NCI-H226 (cell line): ENCODE measurements around the gene GJD3.
A peak's percentile ranks its signal among the peaks of the same experiment; 100 is the strongest.

ENCODE experiments used
- DNase-seq: peaks from one replicate; pipeline ENCODE4 v3.0.0-alpha.2; 2015

The GJD3 gene

DNA sequence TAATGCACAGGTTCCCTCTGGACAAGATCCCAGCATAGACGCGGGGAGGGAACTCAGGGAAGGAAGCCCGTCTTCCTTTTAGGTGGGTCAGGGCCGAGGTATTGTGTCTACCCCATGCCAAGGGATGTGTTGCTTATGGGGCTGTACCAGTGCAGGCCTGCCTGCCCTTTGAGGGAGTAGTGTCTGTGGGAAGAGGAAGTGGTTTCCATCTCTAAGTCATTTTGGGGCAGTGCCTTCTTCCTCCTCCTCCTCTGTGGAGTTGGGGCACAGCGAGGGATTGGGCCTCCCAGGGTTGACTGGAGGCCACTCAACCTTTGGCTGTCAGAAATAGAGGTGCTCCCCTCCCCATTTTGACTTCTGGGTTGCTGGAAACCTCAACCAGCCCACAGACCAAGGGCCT, 26.5 kb downstream of the GJD3 start:
- DNase-seq, result no peak

DNA sequence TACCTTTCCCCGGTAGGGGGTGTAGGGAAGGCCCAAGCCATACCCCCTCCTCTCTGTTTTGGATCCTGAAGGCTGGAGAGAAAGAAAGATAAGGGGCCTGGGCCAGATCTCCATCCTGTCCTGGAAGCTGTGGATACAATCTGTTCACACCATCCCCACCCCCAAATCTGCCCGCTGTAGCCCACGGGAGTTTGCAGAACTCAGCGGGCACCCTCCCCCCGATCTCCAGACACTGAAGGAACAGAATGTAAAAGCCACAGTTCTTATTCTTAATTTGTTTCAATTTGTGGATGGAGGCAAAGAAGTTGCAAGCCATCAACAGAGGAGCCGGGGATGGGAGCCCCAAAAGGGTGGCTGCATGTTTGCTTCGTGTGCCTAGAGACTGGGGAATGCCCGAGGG, 27.2 kb downstream of the GJD3 start:
- no peak for DNase-seq

DNA sequence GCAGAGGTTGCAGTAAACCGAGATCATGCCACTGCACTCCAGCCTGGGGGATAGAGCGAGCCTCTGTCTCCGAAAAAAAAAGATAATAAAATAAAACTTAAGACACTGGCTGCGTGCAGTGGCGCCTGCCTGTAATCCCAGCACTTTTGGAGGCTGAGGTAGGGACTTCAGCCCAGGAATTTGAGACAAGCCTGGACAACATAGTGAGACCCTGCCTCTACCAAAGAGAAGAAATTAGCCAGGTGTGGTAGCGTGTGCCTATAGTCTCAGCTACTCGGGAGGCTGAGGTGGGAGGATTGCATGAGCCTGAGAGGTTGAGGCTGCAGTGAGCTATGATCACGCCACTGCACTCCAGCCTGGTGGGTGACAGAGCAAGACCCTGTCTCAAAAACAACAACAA, 28.9 kb downstream of the GJD3 start:
- no peak for DNase-seq

DNA sequence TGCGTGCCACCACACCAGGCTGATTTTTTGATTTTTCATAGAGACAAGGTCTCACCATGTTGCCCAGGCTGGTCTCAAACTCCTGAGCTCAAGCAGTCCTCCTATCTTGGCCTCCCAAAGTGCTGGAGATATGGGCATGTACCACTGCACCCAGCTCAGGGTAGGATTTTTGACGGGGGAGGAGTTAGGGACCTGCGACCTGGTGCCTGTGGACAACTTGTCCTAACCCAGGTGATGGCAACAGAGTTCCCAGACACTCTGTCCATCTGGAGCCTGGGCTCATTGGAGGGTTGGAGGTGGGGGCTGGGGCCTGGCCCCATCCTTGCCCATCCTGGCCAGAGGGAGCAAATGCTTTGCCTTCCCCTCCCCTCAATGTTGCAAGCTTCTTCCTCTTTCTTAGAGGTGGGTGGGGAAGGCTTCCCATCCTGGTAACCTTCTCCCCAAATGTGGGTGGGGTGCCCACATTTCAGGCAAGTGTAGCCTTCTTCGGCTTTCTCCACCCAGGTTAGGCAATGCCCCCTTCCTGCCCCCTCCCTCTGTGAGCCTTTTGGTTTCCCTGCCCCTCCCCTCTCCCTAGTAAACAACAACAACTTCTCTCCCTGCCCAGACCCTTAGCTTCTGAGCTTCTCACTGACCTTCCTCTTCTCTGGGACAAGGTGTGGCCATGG, 30.6 kb downstream of the GJD3 start:
- no peak for DNase-seq

DNA sequence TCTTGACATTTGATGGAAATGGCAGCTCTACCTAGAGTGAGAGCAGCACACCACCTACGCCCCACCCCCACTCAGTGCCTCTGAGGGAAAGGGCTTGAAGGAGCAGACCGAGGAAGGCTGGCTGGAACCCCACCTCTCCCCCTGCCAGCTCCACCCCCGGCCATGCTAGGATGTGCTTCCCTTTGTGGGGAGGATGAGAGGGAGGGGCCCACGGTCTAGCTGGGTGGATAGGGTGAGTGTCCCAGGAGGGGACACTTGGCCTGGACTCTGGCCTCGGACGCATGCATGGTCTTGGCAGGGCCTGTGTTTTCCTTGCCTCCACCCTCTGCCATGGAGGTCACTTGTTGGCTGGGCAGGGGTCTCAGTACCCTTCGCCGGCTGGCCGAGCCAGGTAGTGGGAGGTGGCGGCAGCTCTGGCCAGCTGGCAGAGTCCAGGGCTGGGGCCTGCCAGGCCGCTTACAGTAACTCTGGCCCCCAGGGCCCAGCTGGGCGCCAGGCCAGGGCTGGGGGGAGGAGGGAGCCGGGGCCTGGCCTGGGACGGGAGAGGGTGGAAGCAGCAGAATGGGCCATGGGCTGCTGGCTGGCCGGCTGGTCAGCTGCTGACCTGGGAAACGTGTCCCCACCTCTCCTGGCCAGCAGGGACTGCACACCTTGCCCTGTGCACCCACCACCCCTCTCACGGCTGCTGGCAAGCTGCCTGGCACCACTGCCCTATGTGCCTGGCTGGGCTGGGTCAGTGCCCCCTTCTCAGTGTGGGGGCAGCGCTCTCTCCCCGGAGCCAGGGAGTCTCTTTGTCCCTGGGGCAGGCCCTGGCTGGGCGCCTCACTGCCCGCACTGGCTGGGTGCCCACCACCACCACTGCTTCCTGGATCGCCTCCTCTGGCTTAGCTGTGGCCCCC, 32.5 kb downstream of the GJD3 start:
- peak; percentile 89 for DNase-seq

DNA sequence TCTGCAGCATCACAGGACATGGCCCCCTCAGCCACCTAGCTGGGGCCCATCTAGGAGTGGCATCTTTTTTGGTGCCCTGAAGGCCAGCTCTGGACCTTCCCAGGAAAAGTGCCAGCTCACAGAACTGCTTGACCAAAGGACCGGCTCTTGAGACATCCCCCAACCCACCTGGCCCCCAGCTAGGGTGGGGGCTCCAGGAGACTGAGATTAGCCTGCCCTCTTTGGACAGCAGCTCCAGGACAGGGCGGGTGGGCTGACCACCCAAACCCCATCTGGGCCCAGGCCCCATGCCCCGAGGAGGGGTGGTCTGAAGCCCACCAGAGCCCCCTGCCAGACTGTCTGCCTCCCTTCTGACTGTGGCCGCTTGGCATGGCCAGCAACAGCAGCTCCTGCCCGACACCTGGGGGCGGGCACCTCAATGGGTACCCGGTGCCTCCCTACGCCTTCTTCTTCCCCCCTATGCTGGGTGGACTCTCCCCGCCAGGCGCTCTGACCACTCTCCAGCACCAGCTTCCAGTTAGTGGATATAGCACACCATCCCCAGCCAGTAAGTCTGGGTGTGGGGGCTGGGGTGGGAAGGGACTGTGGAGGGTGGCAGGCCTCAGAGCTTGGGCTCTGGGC, 33.6 kb downstream of the GJD3 start:
- DNase-seq, result no peak

DNA sequence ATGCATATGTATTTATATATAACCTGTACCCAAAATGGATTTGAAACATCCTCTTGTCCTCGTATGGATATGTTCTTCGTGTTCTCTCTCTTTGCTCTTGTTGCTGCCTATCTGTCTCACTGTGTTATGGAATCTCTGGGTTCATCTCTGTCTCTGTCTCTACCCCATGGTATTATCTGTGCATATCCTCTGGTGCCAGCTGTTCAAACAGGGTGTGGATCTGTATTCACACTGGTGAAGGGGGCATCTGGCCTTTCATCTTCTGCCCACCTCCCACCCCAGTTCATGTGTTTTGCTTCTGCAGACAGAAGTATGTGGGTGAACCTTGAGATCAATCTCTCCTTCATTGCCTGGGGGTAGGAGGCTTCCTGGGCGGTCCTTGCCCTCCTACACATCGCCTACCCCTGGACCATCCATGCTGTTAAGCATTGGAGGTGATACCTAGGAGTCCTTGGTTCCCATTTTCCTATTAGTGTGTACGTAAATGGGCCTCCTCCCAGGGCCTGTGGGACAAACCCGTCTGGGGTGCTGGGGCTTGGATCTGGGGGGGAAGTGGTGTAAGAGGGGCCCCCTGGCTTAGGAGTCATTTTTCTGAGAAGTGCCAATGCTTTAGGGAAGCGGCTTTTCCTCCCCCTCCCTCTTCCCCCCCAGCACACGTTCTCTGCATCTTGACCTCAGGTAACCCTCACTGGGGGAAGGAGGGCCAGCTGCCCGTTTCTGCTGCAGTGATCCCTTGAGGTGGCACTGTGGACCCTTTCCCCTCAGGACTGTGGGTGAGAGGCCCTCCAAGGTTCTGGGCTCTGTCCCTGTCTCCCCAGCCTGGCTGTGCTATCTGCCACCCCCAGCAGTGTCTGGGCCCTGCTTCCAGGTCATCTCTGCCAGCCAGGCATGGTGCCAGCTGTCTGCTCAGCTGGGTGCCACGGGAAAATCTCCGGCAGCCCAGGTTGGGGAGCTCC, 34.4 kb downstream of the GJD3 start:
- no peak for DNase-seq

DNA sequence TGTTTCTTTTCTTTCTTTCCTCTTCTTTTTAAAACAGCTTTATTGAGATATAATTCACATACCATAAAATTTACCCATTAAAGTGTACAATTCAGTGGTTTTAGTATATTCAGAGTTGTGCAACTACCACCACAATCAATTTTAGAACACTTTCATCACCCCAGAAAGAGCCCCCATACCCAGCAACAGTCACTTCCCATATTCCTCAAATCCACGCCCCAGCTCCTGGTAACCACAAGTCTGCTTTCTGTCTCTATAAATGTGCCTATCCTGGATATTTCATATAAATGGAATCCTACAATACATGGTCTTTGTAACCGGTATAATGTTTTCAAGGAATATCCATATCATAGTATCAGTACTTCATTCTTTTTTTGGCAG, 36.2 kb downstream of the GJD3 start:
- no peak for DNase-seq

DNA sequence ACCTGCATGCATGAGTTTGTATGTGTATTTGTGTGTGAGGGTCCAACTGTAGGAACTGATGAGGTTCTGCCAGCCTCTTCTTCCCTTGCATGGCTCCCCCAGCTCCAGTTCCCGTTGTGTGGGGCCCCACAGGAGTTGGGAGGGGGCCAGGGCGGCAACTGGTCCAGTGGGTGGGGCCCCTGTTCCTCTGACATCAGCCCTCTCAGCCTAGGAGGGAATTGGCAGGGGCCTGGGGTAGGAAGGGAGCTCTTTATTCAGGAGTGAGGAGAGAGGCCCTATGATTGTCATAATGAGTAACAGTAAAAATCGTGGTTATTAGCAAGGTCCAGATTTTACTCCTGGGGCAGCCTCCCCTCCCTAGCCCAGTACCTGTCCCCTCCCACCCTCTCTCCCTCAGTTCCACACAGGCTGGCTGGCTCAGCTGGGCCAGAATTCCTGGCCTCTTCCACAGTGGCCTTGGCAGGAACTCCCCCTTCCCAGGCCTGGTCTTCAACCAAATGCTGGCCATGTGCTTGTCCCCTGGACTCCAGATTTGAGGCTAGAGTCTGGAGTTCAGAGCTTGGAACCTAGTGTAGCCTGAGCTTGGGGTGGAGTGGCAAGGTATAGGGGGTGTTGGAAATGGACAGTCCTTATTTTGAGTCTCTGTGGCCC, 36.7 kb downstream of the GJD3 start:
- no peak for DNase-seq

DNA sequence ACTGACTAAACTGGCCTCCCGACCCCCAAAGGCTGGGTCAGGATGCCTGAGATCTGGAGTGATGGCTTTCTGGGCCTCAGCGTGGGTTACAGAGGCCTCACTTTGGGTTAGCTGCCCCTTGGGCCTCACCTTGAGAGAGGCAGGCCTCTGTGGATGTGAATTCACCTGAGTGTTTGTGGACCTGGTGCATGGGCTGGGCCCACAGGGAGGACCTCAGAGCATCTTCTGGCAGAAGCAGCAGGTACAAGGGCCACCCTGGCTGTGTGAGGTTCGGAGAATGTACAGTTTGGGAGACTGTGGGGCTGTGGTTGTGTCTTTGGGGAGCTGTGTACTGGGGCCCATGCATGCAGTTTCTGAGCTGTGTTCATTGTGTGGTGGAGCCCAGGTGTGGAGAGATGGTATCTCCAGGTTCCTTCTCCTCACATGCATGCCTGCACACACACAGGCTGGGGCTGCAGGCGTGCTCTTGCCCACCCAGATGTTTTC, 37.2 kb downstream of the GJD3 start:
- no peak for DNase-seq

DNA sequence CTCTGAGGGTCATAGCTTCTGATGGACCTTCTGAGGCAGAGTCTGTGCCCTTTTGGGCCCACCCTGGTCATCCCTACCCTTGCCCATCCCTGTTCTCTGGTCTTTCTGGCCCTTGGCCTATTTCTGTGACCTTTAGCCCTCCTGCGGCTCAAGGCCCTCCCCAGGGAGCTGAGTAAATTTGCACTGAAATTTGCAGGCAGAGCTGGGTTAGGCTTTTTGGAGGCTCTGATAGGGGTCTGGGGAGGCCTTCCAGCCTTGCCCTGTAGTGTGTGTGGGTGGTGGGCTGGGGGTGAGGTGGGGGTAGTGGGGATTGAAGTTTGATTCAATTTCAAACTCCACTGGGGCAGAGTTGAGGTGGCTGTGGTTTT, 37.7 kb downstream of the GJD3 start:
- DNase-seq, result no peak

DNA sequence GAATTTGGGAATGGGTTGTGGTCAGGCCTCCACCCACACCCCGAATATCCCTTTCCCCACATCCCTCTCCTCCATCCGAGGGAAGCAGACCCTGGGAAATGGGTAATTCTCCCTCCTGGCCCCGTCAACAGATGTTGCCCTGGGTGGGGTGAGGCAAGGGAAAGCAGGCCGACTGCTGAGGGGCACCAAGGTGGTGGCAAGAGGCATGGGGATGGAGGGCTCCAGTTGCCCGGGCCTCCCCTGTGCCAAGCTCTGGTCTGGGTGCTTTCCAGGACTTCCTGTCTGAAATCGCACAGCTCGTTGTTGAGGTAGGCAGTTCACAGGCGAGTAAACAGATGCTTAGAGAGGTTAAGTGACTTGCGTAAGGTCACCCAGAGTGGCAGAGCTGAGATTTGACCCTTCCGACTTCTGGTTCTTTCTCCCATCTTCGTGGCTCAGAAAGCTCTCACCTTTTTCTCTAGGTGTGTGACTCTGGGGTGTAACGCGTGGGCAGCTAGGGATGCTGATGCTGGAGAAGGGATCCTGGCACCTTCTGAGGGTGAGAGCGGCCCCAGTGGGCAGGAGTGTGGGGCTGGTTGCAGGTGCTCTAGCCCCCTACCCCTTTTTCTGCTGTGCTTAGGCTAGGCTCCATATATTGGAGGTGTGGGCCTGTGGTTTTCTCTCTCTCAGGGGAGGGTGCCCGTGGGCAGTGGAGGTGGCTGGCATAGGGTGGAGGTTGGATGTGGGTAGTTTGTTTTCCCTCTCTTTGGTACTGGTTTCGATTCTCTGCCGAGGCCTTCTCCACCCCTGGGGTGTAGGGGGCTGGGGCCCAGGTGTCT, 38.3 kb downstream of the GJD3 start:
- DNase-seq, result peak; percentile 10

DNA sequence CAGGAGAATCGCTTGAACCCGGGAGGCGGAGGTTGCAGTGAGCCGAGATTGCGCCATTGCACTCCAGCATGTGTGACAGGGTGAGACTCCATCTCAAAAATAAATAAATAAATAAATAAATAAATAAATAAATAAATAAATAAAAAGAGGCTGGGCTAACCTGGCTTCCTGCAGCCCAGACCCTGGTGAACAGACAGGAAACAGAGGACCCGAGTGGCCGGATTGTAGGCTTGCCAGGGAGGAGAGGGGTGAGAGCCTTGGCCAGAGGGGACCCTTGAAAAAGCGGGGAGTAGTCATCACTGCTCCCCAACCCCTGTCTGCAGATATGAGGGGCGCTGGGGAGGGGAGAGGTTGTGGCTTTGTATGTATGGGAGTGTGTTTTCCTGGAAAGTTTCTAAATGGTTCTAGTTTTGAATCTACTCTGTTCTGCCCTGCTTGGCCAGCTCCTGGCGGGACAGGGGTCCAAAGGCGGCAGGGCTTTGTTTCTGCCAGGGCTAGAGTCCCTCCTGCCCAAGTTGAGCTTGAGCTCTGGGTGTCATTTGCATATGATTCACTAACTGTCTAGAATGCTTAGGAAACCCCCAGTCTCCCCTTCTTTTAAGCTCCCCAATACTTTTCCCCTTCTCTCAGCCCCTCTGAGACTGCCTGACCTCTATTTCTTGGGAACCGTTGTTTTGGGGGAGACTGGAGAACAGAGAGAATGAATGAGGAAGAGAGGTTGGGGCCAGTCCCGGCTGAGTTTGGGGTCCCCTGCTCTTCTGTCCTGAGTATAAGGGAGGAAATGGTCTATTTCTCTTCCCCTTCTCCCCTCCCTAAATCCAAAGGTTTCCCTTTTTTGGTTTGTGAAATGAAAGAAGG, 39.2 kb downstream of the GJD3 start:
- peak; percentile 1 for DNase-seq

DNA sequence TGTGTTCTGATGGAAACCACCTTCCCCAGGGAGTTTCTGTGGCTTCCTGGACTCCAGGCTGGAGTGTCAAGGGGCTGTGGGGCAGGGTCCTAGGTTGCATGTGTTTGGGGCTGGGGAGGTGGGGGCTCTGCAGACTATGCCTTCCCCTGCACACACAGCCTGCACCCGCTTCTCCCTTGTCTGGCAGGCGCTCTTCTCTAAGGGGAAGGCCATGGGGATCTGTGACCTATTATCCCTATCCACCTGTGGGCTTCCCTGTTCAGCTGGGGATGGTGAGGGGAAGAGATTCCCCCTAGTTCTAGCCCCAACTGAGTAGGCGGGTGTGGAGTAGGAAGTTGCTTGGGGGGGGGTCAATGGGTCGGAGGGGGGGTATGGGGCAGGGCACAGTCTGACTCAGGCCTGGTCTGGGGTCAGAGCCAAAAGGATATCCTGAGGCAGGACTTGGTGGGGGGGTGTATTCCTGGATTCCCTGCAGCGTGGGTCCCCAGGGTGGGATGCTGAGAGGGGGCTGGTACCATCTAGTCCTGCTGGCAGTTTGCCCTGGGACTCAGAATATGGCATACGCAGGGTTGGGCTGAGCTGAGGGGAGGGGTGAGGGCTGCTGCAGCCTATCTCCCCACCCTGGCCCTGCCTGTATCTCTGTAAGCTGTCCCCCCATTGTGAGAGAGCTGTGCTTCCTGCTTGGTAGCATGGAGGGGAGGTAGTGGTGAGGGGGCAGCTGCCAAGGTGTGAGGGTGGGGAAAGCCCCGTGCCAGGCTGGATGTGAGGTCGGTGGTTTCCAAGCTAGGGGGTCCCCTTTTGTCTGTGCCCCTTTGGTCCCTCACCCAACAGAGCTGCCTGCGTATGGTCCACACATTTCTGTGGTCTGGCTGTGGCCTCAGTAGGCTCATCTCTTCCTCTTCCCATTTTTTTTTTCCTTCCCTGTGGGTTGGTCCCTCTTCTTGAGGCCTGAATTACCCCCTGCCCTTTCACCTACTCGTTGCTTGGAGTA, 40.9 kb downstream of the GJD3 start:
- DNase-seq, result peak; percentile 68

DNA sequence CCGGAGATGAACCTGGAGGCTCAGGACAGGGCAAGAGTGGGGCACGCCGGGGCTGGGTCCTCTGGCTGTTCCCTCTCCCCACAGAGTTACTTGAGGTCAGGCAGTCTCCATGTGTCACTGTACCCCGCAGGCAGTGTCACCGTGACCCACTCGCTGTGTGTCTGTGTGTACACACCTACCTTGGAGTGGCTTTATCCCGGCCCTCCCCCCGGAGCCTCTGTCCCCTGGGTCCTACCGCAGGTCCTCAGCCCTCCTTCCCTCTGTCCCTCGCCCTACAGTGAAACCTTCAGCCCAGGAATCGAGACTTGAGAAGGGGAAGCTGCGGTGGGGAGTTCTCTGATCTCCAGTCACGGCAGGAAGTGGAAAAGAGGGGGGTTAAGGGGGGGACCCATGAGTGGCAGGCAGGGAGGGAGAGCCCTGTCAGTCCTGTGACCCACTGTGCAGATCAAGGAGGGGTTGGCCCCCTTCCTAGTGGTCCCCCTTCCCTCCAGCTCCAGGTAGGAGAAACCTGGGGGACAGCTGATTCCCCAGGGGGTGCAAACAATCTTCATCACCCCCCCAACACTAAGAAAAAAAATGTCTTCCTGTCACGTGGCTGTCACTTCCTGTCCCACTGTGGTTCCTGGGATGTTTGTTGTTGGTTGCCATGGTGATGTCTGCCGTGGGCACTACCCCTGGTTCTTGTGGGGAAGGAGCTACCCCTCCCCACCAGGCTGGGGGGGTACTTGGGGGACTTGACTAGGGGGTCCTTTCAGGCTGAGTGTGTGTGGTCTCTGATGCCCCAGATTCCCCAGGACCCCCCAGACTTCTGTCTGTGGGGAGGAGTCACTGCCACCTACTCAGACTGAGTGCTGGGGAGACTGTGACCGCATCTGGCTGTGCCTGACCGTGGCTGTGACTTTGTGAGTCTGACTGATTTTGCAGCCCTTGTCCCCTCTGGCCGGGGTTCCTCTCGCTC, 41.9 kb downstream of the GJD3 start:
- DNase-seq, result peak; percentile 74

DNA sequence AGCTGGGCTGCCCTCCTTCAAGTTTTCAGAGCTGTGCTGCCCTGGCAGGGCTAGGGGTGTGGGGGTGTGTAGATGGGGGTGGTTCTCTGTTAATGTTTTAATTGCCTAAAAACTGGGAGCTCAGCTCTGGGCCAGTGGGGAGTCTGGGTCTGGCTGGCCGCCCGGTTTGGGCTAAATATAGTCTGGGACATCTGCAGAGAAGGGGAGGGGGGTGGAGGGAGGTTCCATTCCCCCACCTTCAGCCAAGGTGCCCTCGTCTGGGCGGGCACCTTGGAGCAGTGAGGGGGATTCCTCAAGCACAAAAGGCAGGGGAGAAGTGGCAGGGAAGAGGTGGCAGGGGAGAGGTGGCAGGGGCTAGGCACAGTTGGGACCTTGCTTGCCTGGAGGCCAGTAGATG, 42.6 kb downstream of the GJD3 start:
- DNase-seq, result no peak

DNA sequence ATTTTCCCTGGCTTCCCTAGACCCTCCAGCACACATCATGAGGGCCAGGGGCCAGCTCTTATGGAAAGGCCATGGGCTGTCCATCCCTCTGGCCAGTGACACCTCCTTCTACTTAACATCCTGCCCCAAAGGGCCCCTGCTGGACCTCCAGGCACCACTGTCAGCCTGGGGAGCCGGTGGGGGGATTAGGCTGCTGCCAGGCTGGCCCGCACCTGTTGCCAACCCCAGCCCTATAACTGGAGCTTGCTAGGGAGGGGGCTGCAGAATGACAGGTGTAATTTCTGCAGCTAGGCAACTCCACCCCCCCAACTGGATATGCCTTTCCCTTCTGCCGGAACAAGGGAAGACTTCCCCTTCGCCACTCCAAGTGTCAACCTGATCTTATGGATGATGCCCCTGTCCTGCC, 43.0 kb downstream of the GJD3 start:
- DNase-seq, result no peak
